GM19395 (cell line): ENCODE data around the gene CRYZL1.
"Not testable (repeated sequence)": the region's sequence is repeated elsewhere in the genome, so short reads cannot be mapped to it uniquely, and the experiment has no call there.

Source experiments
- ATAC-seq: cut with Tn5 transposase; IDR thresholded peaks from one replicate; pipeline ENCODE4 v1.9.1; 2021; ENCODE audit warnings: mild to moderate bottlenecking, moderate library complexity; ENCODE audit not compliant: unreplicated experiment

The CRYZL1 gene

DNA sequence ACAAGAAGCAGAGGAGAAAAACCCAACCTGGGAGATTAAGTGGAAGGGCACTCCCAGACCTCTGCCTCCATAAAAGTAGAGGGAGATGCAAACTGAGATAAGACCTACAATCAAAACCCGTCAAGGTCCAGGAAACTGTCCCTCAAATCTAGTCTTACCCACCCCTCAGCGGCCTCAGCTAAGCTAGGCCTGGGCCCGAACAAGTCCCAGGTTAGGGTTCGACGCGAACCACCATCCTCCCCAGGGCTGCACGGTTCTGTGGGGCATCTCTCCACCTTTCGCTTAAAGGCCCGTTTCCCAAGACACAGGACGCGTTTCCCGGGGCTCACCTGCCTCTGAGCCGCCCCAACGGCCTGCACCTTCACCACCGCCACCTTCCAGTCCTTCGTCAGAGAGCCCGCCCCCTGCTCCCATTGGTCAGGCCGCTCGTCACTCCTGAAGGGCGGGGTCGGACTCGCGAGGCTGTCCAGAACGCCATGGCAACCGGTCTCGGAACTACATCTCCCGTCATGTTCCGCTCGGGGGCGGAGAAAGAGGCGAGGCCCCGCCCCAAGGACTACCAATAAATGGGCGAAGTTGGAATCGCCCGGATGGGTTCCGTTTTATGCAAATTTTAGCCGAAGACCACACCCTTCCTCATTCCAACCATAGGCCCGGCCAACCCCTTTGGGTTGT is at the start of gene CRYZL1:
Gene CRYZL1 (minus strand): TSS at position 390 of the 675 bp plus-strand sequence. CDS start 10,190 bp downstream, outside the sequence.
- ATAC-seq = peak; percentile 86

DNA sequence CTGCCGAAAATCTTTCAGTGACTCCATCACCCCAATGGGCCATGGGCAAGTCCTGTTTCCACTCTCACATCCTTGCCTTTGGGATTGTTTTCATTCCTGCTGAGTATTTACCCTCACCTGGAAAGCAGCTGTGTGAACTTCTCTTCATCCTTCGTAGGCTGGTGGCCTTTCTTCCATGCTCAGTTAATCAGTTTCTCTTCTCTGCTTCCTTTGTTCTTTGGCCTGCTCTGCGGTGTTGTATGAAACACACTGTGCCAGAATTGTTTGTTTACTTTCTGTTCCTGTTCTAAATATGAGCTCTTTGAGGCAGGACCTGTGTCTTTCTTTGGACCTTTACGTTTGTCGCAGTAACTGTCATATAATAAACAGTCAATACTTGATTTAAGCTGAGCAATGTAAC is 49.3 kb upstream of the CRYZL1 start:
- no peak for ATAC-seq

DNA sequence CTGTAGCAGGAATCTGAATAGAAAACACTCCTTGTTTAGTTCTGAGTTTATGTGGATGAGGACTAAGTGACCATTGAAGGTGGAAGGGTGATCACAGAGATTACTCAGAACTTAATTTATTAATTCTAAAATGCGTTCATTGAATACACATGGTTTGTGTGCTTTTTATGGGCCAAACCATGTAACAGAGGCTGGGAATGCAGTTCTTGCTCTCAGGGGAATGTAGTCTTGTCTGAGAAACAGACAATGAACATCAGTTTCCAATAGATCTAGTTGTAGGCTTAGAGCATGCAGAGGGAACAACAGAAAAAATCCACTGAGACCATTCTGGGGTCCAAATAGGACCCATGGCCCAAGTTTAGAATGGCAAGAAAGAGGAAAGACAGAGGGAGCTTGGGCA is 46.8 kb upstream of the CRYZL1 start:
- ATAC-seq = no peak

DNA sequence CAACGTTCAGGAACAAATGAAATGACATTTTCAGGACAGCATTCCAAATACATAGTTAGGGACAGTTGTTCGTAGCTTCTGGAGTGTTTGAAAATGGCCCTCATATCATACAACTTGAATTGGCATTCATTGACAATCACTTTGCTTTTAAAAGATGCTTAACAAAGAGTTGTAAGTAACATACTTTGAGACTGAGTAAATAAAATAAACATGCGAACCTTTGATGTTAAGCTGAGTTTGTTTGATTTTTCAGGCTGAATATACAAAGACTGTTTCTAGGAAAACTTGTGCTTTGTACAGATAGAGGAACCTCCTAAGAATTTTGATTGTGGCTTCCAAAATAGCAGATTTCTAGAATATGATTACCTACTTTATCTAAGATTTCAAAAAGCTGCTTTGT is 46.1 kb upstream of the CRYZL1 start:
- ATAC-seq = no peak

DNA sequence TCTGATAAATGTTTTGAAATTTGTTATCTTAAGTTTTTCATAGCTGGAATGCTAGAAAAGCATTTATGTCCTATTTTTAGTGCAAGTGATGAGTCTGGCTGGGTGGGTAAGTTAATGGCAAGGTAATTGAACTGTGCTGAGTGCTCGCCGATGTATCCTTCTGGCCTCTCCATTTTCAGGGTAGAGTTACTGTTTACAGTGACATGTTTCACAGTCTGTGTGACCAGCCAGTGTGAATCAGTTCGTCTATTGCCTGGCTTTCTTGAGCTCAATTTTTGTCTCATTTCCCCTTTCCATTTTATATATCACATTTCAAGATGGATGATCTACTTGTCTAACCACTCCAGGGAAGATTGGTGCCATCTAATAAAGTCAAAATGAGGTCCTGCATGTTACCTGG is 44.8 kb upstream of the CRYZL1 start:
- no peak for ATAC-seq

- ATAC-seq = no peak
These were observed 44.2 kb upstream of the CRYZL1 start for GRCh38 chr21:33685613-33686197.

GRCh38 chr21:33684923-33685560 is 43.5 kb upstream of the CRYZL1 start:
- no peak for ATAC-seq

DNA sequence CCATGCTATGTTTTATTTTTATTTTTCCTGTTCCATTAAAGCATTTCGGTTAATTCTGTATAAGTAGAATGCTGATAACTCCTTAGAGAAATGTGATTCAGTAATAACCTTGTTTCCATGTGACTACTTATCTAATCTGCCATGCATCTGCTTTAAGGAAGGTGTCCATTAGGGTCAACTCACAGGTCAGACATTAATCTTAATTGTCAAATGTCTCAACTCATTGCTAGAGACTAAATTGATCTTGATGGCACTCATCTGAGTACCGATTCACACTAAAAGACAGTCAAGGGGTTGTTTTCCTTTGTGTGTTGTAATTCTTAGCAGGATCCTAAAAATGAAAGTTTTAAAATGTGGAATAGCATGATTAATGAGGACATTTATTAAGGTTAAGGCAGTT is 42.5 kb upstream of the CRYZL1 start:
- no peak for ATAC-seq

- no peak for ATAC-seq
These were observed 41.6 kb upstream of the CRYZL1 start for GRCh38 chr21:33682992-33683627.

- no peak for ATAC-seq
These were observed 39.3 kb upstream of the CRYZL1 start for GRCh38 chr21:33680870-33681269.

- no peak for ATAC-seq
These were observed 35.9 kb upstream of the CRYZL1 start for GRCh38 chr21:33677450-33677849.

GRCh38 chr21:33676666-33677065 is 35.1 kb upstream of the CRYZL1 start:
- not testable (repeated sequence) for ATAC-seq

GRCh38 chr21:33674226-33674625 is 32.7 kb upstream of the CRYZL1 start:
- ATAC-seq = no peak

- ATAC-seq = no peak
These were observed 31.9 kb upstream of the CRYZL1 start for GRCh38 chr21:33673473-33673872.

GRCh38 chr21:33670076-33670978 is 28.8 kb upstream of the CRYZL1 start:
- no peak for ATAC-seq

DNA sequence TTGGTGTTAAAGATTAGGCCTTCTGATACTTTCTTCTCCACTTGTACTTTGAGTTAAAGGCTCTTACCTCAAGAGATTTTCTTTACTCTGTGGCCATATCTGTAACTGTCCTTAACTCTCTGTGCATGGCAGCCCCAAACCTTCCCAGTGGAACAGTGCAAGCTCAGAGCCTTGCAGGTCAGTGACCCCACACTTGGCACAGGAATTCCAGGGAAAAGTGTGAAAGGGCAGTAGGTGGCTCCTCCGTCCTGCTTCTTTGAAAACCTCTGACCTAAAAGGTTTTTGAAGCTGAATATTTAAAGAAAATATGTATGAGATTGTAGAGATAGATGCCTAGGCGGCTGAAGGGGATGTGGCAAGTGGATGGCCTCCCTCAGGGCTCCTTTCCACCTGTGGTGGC is 27.1 kb upstream of the CRYZL1 start:
- ATAC-seq = no peak

- no peak for ATAC-seq
These were observed 26.6 kb upstream of the CRYZL1 start for GRCh38 chr21:33668180-33668579.

GRCh38 chr21:33667636-33668035 is 26.1 kb upstream of the CRYZL1 start:
- no peak for ATAC-seq

- ATAC-seq = no peak
These were observed 24.6 kb upstream of the CRYZL1 start for GRCh38 chr21:33666153-33666552.

- ATAC-seq = no peak
These were observed 22.6 kb upstream of the CRYZL1 start for GRCh38 chr21:33664135-33664534.

DNA sequence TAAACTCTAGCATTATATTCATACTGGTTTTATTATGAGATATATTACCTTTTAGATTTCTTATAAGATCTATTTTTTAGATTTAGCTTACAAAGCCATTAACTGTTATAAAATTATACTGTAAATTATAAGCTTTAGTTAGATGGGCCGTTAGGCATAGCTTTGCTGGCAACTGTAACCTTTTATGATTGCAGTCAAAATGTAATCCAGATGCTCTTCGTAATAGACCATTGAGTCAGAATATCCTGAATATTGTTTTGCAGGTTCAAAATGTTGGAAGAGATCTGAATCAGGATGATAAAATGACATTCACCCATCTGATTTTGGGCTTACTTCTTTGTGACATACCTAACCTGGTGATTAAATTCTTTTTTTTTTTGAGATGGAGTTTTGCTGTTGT is 21.7 kb upstream of the CRYZL1 start:
- ATAC-seq = no peak
